Fibroblast of lung (primary cell): Measurements from ENCODE around the gene BMP6.

Source experiments
- CTCF ChIP-seq, 2 donors: IDR thresholded peaks in 1 of 2; conservative IDR thresholded peaks in 1 of 2; 1 replicate in 1 of 2; 2 replicates in 1 of 2; pipeline ENCODE4 v1.5.1; 2011 to 2012; ENCODE audit warnings: low read length in 2 of 2, control low read depth in 1 of 2, inconsistent platforms in 1 of 2, low read depth in 1 of 2, mild to moderate bottlenecking in 1 of 2
- EZH2 ChIP-seq: IDR thresholded peaks from 2 replicates; pipeline ENCODE4 v1.5.1; 2012; ENCODE audit warnings: low read length, control low read depth, mild to moderate bottlenecking; ENCODE audit errors: missing control alignments

- TF ChIP-seq CTCF (conservative IDR thresholded peaks at IDR 0.05 in 1 of 2, IDR thresholded peaks at IDR 0.05 in 1 of 2; ENCODE audit: low read depth in 1 of 2, low read length in 2 of 2) (no peak), EZH2 (no peak)
Observed at GRCh38 chr6:7879579-7879978, 153.7 kb downstream of the BMP6 start.
